ENCODE data around the gene DMBX1. TPM values are rescaled to one million over a fixed set of nuclear protein-coding genes. Genes with fewer than 3 reads are reported as not detected.

The DMBX1 gene
- total RNA-seq, 1 donor, result not detected

DNA sequence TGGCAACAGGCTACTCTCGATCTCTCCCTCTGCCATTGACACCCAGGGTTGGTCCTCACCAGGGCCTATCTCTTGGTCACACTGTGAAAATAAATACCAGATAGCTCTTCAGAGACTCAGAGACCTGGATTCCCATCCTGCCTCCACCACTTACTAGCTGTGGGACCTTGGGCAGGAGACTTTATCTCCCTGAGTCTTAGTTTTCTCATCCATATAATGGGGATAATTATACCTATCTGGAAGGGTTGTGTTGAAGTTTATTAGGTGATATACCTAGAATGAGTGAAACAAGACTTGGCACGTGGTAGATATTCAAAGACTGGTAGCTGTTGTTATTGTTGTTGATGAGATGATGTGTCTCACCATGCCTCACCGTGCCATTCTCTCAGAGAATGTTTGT is 7.4 kb downstream of the DMBX1 start:
- DNase-seq (ENCODE audit: low read depth in 2 of 3, low spot score in 2 of 3), result no peak

DNA sequence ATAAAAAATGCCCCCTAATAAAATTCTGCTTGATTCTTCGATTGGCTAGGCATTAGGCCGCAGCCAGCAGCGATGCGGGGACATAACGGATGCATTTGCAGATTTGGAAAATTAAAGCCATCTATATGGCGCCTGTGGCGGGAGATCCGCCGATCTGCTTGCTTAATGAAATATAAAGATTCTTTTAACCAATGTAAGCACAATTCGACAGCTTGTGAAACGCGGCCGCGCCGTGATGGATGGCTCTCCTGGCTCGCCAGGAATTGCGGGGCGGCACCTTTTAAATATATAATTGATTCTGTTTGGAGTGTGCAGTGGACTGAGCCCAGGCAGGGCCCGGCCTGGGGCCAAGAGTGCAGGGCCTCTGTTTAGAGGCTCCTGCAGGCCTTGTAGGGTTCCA is 8.0 kb downstream of the DMBX1 start:
- no peak for DNase-seq (ENCODE audit: low read depth in 2 of 3, low spot score in 2 of 3)

DNA sequence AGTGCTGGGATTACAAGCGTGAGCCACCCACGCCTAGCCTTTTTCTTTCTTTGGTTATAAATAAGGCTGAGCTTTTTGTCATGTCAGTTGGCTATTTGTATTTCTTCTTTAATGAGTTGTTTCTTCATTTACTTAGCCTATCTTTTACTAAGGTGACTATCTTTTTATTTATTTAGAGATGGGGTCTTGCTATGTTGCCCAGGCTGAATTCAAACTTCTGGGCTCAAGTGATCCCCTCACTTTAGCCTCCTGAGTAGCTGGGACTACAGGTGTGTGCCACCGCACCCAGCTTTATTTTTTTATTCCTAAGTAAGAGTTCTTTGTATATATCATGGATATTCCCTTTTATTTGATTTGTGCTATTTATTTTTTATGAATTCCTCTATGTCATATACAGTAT is 11.9 kb downstream of the DMBX1 start:
- no peak for DNase-seq (ENCODE audit: low read depth in 2 of 3, low spot score in 2 of 3)

DNA sequence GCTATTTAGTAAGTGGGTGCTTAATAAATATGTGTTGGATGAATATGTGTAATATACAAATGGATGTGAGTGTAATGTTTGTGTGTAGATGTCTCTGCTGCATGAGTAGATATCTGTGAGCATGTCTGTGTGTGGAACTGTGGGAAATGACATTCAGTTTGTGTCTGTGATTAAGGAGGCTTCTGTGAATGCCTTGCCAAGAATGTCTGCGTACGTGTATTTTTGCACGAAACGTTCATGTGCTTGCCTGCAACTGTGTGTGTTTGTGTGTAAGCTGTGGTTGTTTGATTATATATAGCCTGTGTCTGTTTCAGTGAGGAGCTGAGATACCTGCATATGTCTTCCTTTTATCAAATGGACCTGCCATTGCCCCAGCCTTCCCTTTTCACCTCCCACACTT is 13.8 kb downstream of the DMBX1 start:
- no peak for DNase-seq (ENCODE audit: low read depth in 2 of 3, low spot score in 2 of 3)

DNA sequence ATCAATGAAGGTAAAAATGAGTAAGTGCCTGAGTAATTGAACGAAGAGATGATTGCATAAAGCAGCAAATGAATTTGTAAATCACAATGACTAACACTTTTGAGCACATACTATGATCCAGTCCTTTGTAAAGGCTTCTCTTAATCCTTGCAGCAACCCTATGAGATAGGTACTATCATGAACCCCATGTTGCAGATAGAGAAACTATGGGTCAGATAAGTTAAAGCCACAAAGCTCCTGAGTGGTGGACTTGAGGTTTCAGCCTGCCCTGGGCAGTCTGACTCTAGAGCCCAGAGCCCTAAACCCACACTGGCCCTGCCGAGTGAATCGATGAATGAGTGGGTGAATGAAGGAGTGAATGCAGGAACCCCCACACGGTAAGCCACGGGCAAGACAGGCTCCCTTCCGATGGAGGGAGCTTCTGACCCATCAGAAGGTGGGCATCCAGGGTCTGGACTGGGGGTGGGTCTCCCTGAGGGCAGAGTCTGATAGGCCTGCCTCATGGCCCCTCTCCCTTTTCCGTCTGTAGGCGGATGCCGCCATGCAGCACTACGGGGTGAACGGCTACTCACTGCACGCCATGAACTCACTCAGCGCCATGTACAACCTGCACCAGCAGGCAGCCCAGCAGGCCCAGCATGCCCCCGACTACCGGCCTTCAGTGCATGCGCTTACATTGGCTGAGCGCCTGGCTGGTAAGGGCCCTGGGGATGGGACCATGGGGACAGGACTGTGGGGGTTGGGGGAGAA is 17.0 kb downstream of the DMBX1 start:
- DNase-seq (ENCODE audit: low read depth in 2 of 3, low spot score in 2 of 3), result no peak

DNA sequence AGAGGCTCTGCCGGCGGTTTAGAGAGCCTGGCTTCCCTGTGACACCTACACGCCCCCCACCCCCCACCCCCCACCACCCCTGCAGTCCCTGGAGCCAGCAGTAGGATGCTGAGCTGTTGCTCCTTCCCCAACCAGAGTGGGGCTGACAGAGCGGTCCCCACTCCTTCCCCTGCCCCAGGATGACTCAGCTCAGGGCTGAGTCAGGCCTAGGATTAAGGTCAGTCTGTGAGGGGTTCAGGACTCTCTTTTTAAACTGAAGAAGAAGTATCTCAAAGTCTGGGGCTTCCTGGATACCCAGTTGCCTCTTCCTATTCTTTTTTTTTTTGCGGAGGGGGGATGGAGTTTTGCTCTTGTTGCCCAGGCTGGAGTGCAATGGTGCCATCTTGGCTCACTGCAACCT is 19.1 kb downstream of the DMBX1 start:
- DNase-seq (ENCODE audit: low read depth in 2 of 3, low spot score in 2 of 3), result no peak

DNA sequence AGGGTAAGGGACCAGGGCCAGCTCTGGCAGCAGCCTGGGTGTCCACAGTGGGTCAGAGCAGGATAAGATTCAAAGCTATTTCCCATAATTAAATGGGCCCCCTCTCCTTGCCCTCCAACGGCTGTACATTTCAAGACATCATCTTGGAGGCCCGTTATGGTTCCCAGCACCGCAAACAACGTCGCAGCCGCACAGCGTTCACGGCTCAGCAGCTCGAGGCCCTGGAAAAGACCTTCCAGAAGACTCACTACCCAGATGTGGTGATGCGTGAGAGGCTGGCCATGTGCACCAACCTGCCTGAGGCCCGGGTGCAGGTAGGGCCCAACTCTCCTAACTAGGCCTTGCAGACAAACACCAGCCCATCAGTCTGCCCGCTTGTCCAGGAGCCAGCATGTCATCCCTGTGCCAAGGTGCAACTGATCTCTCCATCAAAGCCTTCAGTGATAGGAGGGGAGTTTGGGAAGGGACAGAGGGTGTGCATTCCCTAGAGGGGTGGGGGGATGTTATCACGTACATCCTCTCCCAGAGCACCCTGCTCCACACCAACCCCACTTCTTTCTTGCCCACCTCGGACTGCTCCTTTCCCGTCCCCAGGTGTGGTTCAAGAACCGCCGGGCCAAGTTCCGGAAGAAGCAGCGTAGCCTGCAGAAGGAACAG is 20.8 kb downstream of the DMBX1 start:
- no peak for DNase-seq (ENCODE audit: low read depth in 2 of 3, low spot score in 2 of 3)

DNA sequence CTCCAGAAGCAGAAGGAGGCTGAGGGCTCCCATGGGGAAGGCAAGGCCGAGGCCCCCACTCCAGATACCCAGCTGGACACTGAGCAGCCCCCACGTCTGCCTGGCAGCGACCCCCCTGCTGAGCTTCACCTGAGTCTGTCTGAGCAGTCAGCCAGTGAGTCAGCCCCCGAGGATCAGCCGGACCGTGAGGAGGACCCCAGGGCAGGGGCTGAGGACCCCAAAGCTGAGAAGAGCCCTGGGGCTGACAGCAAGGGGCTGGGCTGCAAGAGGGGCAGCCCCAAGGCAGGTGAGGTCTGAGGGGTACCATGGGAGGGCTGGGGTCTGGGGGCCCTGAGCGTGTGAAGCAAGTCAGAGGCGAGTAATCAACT is 21.3 kb downstream of the DMBX1 start:
- no peak for DNase-seq (ENCODE audit: low read depth in 2 of 3, low spot score in 2 of 3)

DNA sequence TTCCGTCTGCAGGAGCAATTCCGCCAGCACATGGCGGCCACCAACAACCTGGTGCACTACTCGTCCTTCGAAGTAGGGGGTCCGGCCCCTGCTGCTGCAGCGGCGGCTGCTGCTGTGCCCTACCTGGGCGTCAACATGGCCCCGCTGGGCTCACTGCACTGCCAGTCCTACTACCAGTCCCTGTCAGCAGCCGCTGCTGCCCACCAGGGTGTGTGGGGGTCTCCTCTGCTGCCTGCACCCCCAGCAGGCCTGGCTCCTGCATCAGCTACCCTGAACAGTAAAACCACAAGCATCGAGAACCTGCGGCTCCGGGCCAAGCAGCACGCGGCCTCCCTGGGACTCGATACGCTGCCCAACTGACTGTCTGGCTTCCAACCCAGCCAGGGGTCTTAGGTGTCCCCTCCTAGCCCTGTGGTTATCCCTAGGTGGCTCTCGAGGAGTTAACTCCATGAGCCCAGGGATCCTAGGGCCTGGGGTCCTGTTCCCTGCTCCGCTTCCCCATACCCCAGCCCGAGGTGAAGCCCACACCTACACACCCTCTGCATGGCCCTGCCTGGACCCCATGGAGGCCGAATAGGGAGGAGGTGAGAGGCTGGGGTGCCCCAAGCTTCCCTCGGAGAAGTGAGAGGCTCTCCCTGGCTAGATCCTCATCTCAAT is 22.6 kb downstream of the DMBX1 start:
- DNase-seq (ENCODE audit: low read depth in 2 of 3, low spot score in 2 of 3), result no peak

DNA sequence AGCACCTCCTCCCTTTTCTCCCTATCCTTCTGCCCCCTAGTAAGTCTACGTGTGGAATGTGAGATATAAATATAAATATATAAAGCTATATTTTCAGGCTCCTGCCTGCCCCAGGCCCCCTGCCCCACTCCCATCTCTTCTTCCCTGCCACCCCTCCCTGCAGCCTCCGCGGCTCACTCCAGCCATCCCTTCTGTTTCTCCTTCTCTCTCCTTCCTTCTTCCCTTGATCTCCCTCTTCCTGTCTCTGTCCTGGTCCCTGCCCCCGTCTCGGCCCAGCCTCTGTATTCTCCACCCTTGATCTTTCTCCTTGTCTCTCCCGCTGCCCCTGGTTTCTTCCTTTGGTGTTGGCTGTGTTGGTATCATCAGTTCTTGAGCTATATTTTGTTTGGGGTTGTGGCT is 23.2 kb downstream of the DMBX1 start:
- DNase-seq (ENCODE audit: low read depth in 2 of 3, low spot score in 2 of 3), result no peak

DNA sequence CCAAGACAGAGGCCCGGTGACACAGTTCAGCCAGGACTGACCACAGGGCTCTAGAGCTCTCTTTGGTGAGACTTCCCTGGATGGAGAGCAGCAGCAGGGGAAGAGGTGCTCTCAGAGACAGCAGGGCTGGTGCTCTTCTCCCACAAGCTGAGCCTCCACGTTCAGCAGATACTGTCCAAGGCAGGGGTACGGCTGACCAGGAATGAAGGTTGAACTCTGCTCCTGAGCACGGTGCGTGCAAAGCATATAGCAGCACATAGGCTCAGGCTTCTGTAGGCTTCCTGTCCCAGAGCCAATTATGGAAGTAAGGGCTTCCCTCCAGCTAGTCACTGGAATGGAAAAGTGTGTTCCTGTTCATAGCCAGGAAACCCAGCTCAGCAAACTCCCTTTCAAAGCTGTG is 23.9 kb downstream of the DMBX1 start:
- no peak for DNase-seq (ENCODE audit: low read depth in 2 of 3, low spot score in 2 of 3)

DNA sequence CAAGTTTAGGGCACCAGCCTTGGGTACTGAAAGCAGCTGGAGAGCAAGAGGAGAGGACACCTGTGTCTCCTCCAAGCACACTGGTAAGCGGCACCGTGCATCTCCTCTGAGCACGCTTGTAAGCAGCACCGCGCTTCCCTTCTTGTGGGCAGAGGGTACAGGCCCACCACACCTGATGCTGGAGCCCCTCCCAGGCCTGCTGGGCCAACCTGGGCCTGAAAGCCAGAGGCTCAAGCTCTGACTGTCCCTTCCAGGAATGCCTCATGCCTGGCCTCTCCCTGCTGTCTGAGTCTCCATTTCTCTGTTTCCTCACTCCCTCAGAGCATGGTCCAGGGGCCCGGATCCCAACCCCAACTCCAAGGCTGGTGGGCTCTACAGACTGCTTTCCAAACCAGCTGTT is 25.9 kb downstream of the DMBX1 start:
- DNase-seq (ENCODE audit: low read depth in 2 of 3, low spot score in 2 of 3), result no peak

DNA sequence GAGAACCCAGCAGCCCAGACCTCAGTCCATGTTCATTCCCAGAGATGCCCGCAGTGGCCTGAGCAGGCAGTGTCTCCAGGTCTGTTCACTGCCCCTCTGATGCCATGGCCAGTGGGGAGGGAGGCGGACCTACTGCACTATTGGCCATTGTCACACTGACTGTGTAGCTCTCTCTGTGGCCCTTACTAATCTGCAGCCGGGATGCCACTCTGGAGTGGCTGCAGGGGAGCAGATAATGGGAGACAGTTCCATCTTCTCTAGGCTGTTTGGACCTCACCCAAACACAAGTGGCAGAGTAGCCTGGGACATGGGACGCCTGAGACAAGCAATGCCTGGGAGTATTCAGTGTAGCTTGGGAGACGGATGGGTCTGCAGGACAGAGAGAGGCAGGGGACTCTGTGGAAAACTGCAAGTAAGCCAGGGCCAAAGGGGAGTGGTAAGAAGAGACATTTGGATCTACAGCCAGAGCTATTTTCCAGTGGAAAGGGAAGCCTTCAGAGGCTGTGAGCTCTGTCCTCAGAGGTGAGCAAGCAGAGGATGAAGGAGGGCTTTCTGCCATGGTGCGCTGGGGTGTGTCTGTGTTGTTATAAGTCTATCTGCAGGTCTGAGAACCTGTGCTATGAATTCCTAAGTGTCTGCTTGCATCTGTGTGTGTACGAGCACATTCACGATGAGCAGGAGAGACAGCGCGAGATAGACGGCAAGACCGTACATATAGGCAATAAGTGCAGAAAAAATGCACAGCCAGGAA is 26.7 kb downstream of the DMBX1 start:
- no peak for DNase-seq (ENCODE audit: low read depth in 2 of 3, low spot score in 2 of 3)

DNA sequence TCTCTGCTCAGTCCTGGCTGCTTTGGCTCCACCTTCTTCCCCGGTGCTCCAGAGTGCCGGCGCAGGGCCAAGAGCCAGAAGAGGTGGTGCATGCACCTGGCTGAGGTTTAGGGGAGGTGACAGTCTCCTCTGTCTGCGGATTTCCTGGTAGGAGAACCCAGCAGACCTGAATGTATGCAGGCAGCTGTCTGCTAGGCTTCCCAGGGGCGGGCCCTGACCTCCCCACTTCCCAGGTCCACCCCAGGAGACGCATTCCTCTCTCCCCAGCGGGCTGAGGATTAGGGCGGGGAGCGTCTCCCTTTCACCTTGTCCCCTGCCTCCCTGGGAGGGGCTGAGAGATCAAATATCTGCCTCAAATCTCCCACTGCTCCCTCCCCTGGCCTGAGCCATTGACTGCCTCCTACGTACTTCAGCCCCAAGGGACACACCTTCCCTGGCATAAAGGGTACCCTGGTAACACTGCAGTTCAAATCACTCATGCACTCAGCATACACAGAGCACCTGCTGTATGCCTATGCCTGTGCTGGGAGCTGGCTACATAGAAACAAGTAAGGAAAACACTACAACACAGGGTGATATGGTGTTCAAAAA is 27.5 kb downstream of the DMBX1 start:
- no peak for DNase-seq (ENCODE audit: low read depth in 2 of 3, low spot score in 2 of 3)

DNA sequence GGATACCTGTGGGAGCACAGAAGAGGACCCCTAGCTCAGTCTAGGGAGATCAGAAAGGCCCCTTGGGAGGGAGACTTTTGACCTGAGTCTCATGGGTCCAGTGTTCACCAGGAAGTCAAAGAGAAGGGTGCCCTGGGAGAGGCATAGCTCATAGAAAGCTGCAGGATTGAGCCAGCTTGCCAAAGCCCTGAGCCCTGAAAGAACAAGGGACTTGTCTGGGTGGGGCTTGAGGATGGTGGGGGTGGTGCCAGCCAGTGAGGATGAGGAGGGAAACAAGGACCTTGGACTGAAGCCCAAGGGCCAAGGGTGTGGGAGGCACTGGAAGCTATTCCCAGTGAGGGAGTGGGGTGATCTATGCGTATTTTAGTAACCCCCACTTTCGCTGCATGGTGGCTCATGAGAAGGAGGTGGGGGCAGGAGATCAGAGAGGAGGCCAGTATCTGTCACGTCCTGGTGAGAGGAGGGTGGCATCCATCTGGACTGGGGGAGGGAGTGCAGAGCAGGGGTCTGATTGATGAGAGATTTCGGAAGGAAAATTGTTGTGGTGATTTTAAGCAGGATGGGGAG is 28.4 kb downstream of the DMBX1 start:
- DNase-seq (ENCODE audit: low read depth in 2 of 3, low spot score in 2 of 3), result no peak

DNA sequence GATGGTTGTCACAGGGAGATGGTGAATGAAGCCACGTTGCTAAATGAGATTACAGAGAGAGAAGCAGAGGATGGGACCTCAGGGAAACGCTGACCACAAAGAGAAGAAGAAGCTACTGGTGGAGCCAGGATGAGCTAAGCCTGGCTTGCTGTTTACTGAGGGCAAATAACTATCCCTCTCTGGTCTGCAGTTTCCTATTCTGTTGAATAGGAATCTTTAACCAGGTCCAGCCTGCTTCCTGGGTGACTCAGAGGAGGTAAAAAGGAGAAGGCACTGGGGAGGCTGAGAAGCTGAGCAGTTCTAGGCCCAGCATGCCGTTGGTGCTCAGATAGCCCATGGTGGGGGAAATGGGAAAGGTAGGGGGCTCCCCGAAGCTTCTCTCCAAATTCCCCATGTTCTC is 29.6 kb downstream of the DMBX1 start:
- DNase-seq (ENCODE audit: low read depth in 2 of 3, low spot score in 2 of 3), result no peak

DNA sequence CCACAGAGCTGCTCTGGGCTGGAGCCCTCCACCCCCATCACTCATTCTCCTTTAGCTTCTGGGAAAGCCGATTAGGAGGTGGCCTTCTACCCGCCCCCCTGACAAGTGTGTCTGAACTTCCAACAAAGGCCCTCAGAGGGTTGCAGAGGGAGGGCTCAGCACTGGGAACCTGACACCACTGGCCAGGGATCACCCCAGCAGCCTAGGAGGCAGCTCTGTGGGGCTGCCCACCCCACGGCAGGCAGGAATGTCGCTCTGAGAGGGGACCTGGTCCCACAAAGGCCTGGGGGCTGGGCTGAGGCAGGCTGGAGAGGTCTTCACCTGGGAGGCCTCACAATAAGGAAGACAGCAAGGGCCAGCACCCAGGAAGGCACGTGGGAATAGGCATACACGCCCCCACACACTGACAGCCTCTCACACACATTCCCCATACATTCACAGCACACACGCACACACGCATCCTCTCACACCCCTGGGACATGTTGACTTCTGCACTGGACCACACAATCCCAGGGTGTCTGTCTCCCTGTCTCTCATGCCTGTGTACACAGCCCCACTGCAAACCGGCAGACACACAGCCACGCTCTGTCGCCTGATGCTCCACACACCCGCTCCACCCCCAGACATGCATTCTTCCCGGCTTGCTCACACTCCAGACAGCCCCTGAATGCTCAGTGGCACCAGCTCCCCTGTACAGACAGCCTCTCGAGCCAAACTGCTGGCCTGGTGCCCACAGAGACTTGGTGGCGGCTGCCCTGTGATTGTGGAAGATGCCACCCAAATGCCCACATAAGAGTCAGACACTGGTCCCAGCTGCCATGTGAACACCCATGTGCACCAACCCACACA is 30.7 kb downstream of the DMBX1 start:
- no peak for DNase-seq (ENCODE audit: low read depth in 2 of 3, low spot score in 2 of 3)

DNA sequence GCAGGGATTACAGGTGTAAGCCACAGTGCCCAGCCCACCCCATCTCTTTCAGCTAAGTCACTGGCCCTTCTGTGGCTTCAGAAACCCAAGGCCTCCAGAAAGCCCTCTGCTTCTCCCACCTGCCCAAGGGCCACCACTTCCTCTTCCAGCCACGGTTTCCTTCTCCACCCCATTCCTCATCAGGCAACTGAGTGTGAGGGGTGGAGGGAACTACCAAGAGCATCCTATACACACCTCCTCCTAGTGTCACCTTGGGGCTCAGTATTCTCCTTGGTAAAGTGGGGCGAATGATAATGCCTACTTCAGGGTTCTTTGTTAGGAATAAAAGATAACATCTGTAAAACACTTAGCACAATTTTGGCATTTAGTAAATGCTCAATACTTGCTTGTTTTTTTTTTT is 31.8 kb downstream of the DMBX1 start:
- DNase-seq (ENCODE audit: low read depth in 2 of 3, low spot score in 2 of 3), result peak in 1 of 3 donors; percentile 23

DNA sequence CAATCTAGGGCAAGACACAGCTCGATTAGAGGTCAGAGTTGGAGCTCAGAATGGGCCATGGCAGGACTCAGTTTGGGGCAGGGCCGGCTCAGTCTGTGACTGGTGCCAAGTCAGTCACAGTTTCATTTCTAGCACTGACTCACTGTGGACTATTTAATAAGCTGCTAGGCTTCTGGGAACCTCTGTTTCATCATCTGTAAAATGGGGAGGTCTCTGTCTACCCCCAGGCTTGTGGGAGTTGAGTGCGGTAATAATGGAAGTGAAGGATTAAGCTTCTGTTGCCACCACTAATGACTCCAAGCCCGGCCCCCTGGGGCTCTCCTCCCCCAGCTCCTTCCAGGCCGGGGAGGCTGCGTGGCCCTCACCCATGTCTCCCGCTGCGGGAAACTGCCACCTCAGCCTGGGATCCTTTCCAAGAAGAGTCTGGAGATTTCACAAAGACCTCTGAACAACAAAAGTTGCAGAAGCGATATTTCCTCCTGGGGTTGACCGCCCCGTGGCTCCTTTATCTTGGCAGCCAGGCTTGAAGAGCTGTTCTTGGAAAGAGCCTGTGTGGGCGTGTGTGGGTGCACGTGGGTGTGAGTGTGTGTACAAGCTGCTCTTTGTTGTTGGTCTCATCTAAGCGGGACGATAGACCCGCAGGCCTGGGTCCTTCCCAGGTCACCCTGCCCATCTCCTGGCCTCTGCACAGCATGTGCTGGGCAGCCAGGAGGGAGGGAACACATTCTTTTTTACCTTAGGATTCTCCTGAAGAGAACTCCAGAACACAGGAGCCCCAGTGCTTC is 32.7 kb downstream of the DMBX1 start:
- peak in 2 of 3 donors; percentile 51 to 76 for DNase-seq (ENCODE audit: low read depth in 2 of 3, low spot score in 2 of 3)
